Activated CD4-positive, alpha-beta memory T cell treated with anti-CD3 and anti-CD28 coated beads, Interleukin-2, amount 10 ng/mL, durations not matched to agents 7 days and 5 days (primary cell): ENCODE results near the gene DNAAF5. TPM values are rescaled to one million over a fixed set of nuclear protein-coding genes. Genes with fewer than 3 reads are reported as not detected.
A peak's percentile ranks its signal among the peaks of the same experiment; 100 is the strongest.

ENCODE experiments used
- CTCF ChIA-PET: fragments of 350-600 bp; sonication (Branson Sonifier 250); formaldehyde crosslinking; loops from one replicate; lab custom pipeline; 2021; ENCODE audit warnings: antibody characterized with exemption, inconsistent platforms; lab: Charles Lee
- POLR2A ChIA-PET: fragments of 350-600 bp; sonication (Branson Sonifier 250); formaldehyde crosslinking; loops from one replicate; lab custom pipeline; 2021; ENCODE audit warnings: antibody characterized with exemption; lab: Charles Lee
- DNase-seq: peaks from one replicate; pipeline ENCODE4 v3.0.0-alpha.2; 2020
- H3K27ac Mint-ChIP-seq: one replicate; pipeline ENCODE4 v1.8.0; 2021; ENCODE audit warnings: mild to moderate bottlenecking, mixed read lengths
- H3K27me3 Mint-ChIP-seq: one replicate; pipeline ENCODE4 v1.8.0; 2021; ENCODE audit warnings: mixed read lengths
- H3K36me3 Mint-ChIP-seq: one replicate; pipeline ENCODE4 v1.8.0; 2021; ENCODE audit warnings: low read depth, mixed read lengths
- H3K4me1 Mint-ChIP-seq: one replicate; pipeline ENCODE4 v1.8.0; 2021; ENCODE audit warnings: mixed read lengths
- H3K4me3 Mint-ChIP-seq: one replicate; pipeline ENCODE4 v1.8.0; 2021; ENCODE audit warnings: mild to moderate bottlenecking, mixed read lengths
- H3K9me3 Mint-ChIP-seq: one replicate; pipeline ENCODE4 v1.8.0; 2021; ENCODE audit warnings: mixed read lengths
- total RNA-seq, 2 experiments: library from RNA; stranded (reverse); gene quantifications; one replicate each; pipeline ENCODE4 v1.2.3, GENCODE V29; 2021

The DNAAF5 gene
- total RNA-seq, 2 experiments from 2014 or later = 16.8 to 19.7 TPM

- Mint-ChIP-seq H3K4me1 (peaks cover 1% of the 10 kb centered on the region), H3K27me3 (no peaks in the 10 kb centered on the region), H3K36me3 (peaks cover 5% of the 10 kb centered on the region), H3K4me3 (no peak overlapping the region), H3K27ac (no peak overlapping the region), H3K9me3 (no peaks in the 10 kb centered on the region)
- ChIA-PET CTCF (interaction anchor here (0.7 to 1.5 kb wide), 4 partner anchors 14 to 442 kb away, joined by 3 to 4 read pairs (median 3); no protein-coding TSS in a partner anchor), POLR2A (no interaction called here)
- no peak for DNase-seq
Observed at GRCh38 chr7:772861-773621, 46.5 kb downstream of the DNAAF5 start.

GRCh38 chr7:773622-773915 lies 47.1 kb downstream of the DNAAF5 start:
- ChIA-PET CTCF (interaction anchor here (0.7 to 1.5 kb wide), 2 partner anchors 14 to 440 kb away, joined by 3 read pairs; no protein-coding TSS in a partner anchor), POLR2A (no interaction called here)
- no peaks in the 10 kb centered on the region for H3K27me3 Mint-ChIP-seq
- H3K9me3 Mint-ChIP-seq = no peaks in the 10 kb centered on the region
- no peak overlapping the region for H3K27ac Mint-ChIP-seq
- H3K36me3 Mint-ChIP-seq = peaks cover 3% of the 10 kb centered on the region
- H3K4me3 Mint-ChIP-seq = no peak overlapping the region
- DNase-seq = no peak
- peaks cover 1% of the 10 kb centered on the region for H3K4me1 Mint-ChIP-seq

- no peak overlapping the region for H3K4me3 Mint-ChIP-seq
- no peak overlapping the region for H3K27ac Mint-ChIP-seq
- DNase-seq = peak; percentile 70
- ChIA-PET POLR2A (no interaction called here), CTCF (interaction anchor here (1.5 to 2.0 kb wide), 2 partner anchors 441 to 452 kb away, joined by 3 to 6 read pairs; no protein-coding TSS in a partner anchor)
- no peaks in the 10 kb centered on the region for H3K9me3 Mint-ChIP-seq
- peaks cover 1% of the 10 kb centered on the region for H3K4me1 Mint-ChIP-seq
- peaks cover 3% of the 10 kb centered on the region for H3K36me3 Mint-ChIP-seq
- H3K27me3 Mint-ChIP-seq = no peaks in the 10 kb centered on the region
Observed at GRCh38 chr7:774161-775109, 47.9 kb downstream of the DNAAF5 start.

GRCh38 chr7:776381-776780 lies 49.9 kb downstream of the DNAAF5 start:
- ChIA-PET CTCF (interaction anchor here (1.2 to 2.0 kb wide), 2 partner anchors 96 to 454 kb away, joined by 5 to 6 read pairs; no protein-coding TSS in a partner anchor), POLR2A (no interaction called here)
- DNase-seq = no peak
- no peak overlapping the region for H3K4me3 Mint-ChIP-seq
- H3K9me3 Mint-ChIP-seq = no peaks in the 10 kb centered on the region
- H3K4me1 Mint-ChIP-seq = no peaks in the 10 kb centered on the region
- H3K27me3 Mint-ChIP-seq = no peaks in the 10 kb centered on the region
- peaks cover 8% of the 10 kb centered on the region for H3K36me3 Mint-ChIP-seq
- H3K27ac Mint-ChIP-seq = no peak overlapping the region

- Mint-ChIP-seq H3K27me3 (no peaks in the 10 kb centered on the region), H3K36me3 (peaks cover 14% of the 10 kb centered on the region), H3K9me3 (no peaks in the 10 kb centered on the region), H3K4me1 (no peaks in the 10 kb centered on the region), H3K4me3 (no peak overlapping the region), H3K27ac (no peak overlapping the region)
- ChIA-PET POLR2A (no interaction called here), CTCF (no interaction called here)
- DNase-seq = no peak
Observed at GRCh38 chr7:776992-777727, 50.7 kb downstream of the DNAAF5 start.

GRCh38 chr7:777728-778078 lies 51.2 kb downstream of the DNAAF5 start:
- no peak for DNase-seq
- H3K27ac Mint-ChIP-seq = no peak overlapping the region
- no peaks in the 10 kb centered on the region for H3K27me3 Mint-ChIP-seq
- peaks cover 18% of the 10 kb centered on the region for H3K36me3 Mint-ChIP-seq
- H3K9me3 Mint-ChIP-seq = no peaks in the 10 kb centered on the region
- no peaks in the 10 kb centered on the region for H3K4me1 Mint-ChIP-seq
- ChIA-PET CTCF (no interaction called here), POLR2A (no interaction called here)
- H3K4me3 Mint-ChIP-seq = no peak overlapping the region

- H3K4me3 Mint-ChIP-seq = no peak overlapping the region
- H3K4me1 Mint-ChIP-seq = no peaks in the 10 kb centered on the region
- H3K9me3 Mint-ChIP-seq = no peaks in the 10 kb centered on the region
- H3K27me3 Mint-ChIP-seq = no peaks in the 10 kb centered on the region
- H3K27ac Mint-ChIP-seq = no peak overlapping the region
- H3K36me3 Mint-ChIP-seq = peaks cover 25% of the 10 kb centered on the region
- ChIA-PET POLR2A (no interaction called here), CTCF (no interaction called here)
- no peak for DNase-seq
Observed at GRCh38 chr7:778271-778967, 51.9 kb downstream of the DNAAF5 start.

- DNase-seq = no peak
- Mint-ChIP-seq H3K9me3 (no peaks in the 10 kb centered on the region), H3K4me1 (no peaks in the 10 kb centered on the region), H3K36me3 (peaks cover 29% of the 10 kb centered on the region), H3K27me3 (no peaks in the 10 kb centered on the region), H3K4me3 (no peak overlapping the region), H3K27ac (no peak overlapping the region)
- ChIA-PET CTCF (no interaction called here), POLR2A (no interaction called here)
Observed at GRCh38 chr7:778968-779451, 52.5 kb downstream of the DNAAF5 start.

- peaks cover 32% of the 10 kb centered on the region for H3K36me3 Mint-ChIP-seq
- POLR2A ChIA-PET = no interaction called here
- H3K27me3 Mint-ChIP-seq = no peaks in the 10 kb centered on the region
- no peaks in the 10 kb centered on the region for H3K4me1 Mint-ChIP-seq
- no peaks in the 10 kb centered on the region for H3K9me3 Mint-ChIP-seq
- DNase-seq = no peak
- H3K27ac Mint-ChIP-seq = no peak overlapping the region
- no peak overlapping the region for H3K4me3 Mint-ChIP-seq
- CTCF ChIA-PET = interaction anchor here (1.0 kb wide), 1 partner anchor 10 kb away, joined by 3 read pairs; no protein-coding TSS in a partner anchor
Observed at GRCh38 chr7:779480-779879, 53.0 kb downstream of the DNAAF5 start.

GRCh38 chr7:780081-780480 lies 53.6 kb downstream of the DNAAF5 start:
- no peak for DNase-seq
- POLR2A ChIA-PET = no interaction called here
- Mint-ChIP-seq H3K4me3 (no peak overlapping the region), H3K27me3 (no peaks in the 10 kb centered on the region), H3K27ac (no peak overlapping the region), H3K36me3 (peaks cover 38% of the 10 kb centered on the region), H3K4me1 (no peaks in the 10 kb centered on the region), H3K9me3 (no peaks in the 10 kb centered on the region)
- CTCF ChIA-PET = interaction anchor here (1.0 kb wide), 1 partner anchor 10 kb away, joined by 3 read pairs; no protein-coding TSS in a partner anchor

- peaks cover 39% of the 10 kb centered on the region for H3K36me3 Mint-ChIP-seq
- H3K27ac Mint-ChIP-seq = no peak overlapping the region
- H3K4me3 Mint-ChIP-seq = no peak overlapping the region
- no peaks in the 10 kb centered on the region for H3K9me3 Mint-ChIP-seq
- ChIA-PET POLR2A (no interaction called here), CTCF (interaction anchor here (1.0 kb wide), 1 partner anchor 9 kb away, joined by 3 read pairs; no protein-coding TSS in a partner anchor)
- no peaks in the 10 kb centered on the region for H3K27me3 Mint-ChIP-seq
- no peaks in the 10 kb centered on the region for H3K4me1 Mint-ChIP-seq
- no peak for DNase-seq
Observed at GRCh38 chr7:780516-780915, 54.0 kb downstream of the DNAAF5 start.

GRCh38 chr7:781186-781849 lies 54.8 kb downstream of the DNAAF5 start:
- H3K4me3 Mint-ChIP-seq = no peak overlapping the region
- ChIA-PET POLR2A (no interaction called here), CTCF (no interaction called here)
- no peak overlapping the region for H3K27ac Mint-ChIP-seq
- H3K9me3 Mint-ChIP-seq = no peaks in the 10 kb centered on the region
- peaks cover 39% of the 10 kb centered on the region for H3K36me3 Mint-ChIP-seq
- no peaks in the 10 kb centered on the region for H3K4me1 Mint-ChIP-seq
- no peak for DNase-seq
- H3K27me3 Mint-ChIP-seq = no peaks in the 10 kb centered on the region
